Measurements from ENCODE around the gene TMEM273.

The TMEM273 gene

GRCh38 chr10:49176310-49177268 is 11.6 kb downstream of the TMEM273 start:
- no peak for DNase-seq

DNA sequence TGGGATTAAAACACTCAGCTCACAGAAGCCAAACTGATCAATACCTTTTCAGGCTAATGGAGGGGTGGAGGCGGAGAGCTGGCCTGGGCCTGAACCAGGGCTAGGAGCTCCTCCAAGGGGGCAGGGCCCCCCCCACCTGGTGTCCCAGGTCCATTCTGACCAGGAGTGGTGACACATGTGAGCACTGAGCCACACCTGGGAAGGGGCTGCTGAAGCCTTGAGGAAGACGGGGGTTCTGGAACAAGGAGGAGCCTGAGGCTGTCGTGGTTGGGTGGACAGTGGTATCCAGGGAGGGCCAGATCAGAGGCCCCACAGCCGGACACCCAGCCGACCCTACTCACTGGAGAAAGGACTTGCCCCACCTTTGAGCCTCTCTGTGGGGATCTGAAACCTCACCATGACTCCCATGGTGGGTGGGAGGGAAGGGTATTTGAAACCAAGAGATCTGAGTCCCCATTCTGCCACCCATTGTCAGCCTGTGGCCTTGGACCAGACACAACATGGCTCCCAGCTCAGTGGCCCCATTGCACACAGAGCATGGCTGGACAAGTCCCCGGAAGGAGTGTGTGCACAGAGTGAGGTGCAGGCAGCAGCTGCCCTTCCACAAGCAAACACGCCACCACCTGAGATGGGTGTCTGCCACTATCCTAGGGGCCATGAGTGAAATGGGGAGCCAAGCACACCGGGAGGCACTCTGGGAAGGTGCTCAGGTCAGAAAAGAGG is 12.4 kb downstream of the TMEM273 start:
- no peak for DNase-seq

- no peak for DNase-seq
Measured at GRCh38 chr10:49174926-49175500, 13.2 kb downstream of the TMEM273 start.

DNA sequence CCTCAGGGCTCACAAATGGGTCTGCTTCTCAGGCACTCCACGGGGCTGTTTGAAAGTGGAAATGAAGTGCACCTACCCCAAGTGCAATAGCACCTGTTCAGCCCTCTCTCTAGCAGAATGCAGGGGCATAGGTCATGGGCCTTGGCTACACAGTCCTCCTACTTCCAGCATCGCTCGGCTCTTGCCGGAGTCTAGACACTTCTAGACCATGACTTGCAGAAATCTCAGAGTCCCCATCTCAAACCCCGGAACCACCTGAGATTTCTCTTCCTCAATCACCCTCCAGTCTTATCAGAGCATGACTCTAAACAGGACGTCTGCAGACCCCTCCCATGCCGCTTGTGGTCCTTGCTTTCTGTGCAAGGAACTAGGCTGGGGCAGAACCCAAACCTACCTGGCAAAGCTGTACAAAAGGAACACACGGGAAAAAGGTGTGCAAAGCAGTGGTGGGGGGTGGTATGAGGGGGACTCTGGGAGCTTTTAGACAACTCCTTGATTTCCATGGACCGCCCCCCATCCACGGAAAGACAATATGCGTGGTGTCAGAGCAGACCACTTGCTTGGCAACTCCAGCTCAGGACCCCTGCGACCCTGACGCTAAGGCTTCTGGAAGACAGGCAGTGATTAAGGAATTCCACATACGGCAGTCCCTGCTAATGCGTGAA is 13.8 kb downstream of the TMEM273 start:
- DNase-seq: no peak

- DNase-seq: no peak
Measured at GRCh38 chr10:49173853-49174252, 14.3 kb downstream of the TMEM273 start.

- DNase-seq: no peak
Measured at GRCh38 chr10:49173201-49173772, 14.9 kb downstream of the TMEM273 start.

- DNase-seq: no peak
Measured at GRCh38 chr10:49172777-49173132, 15.4 kb downstream of the TMEM273 start.

- no peak for DNase-seq
Measured at GRCh38 chr10:49172061-49172776, 16.0 kb downstream of the TMEM273 start.

GRCh38 chr10:49171326-49172060 is 16.7 kb downstream of the TMEM273 start:
- no peak for DNase-seq

DNA sequence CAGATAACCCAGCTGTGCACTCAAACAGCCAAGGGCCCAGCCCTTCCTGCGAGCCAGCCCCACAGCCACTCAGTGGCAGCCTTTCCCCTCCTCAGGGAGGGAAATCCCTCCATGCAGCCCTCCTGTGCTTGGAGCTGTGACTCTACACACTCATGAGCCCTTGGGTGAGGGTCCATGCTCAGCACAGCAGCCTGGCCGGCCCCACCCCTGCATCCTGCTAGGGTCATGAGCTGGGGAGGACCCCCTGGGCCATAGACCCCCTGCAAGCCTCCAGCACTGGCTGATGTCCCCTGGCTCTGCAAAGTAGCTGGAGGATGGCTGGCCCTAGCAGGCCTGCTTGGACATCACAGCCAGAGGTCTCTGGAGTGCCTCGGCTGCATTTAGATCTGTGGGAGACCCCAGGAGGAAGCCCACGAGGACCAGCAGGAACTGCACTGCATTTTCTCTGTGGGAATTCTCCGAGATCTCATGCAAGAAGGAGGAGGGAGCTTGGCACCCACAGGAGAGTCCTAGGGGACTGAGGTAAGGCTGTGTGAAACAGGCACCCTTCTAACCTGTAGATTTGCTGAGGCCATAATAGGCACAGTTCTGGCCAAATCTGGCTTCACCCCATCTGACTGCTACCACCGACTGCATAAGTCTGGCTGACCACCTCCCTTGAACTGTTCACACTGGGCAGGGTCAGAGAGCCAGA is 17.4 kb downstream of the TMEM273 start:
- no peak for DNase-seq

- DNase-seq: no peak
Measured at GRCh38 chr10:49169776-49170175, 18.4 kb downstream of the TMEM273 start.

- no peak for DNase-seq
Measured at GRCh38 chr10:49168831-49169500, 19.2 kb downstream of the TMEM273 start.

DNA sequence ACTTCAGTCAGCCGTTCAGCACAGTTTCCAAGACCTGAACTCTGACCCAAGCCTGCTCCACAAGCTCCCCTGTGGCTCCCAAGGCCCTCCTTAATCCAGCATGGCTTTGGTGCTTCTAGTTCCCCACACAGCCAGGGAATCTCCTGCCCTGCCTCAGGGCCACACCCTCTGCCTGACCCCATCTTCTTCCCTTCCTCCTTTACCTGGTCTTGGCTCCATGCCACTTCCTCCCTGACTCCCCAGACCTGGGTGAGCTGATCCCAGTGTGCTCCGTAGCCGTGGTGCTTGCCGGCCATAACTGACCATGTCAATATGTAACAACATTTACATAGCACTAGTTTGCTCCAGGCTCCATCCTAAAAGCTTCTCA is 20.0 kb downstream of the TMEM273 start:
- no peak for DNase-seq

DNA sequence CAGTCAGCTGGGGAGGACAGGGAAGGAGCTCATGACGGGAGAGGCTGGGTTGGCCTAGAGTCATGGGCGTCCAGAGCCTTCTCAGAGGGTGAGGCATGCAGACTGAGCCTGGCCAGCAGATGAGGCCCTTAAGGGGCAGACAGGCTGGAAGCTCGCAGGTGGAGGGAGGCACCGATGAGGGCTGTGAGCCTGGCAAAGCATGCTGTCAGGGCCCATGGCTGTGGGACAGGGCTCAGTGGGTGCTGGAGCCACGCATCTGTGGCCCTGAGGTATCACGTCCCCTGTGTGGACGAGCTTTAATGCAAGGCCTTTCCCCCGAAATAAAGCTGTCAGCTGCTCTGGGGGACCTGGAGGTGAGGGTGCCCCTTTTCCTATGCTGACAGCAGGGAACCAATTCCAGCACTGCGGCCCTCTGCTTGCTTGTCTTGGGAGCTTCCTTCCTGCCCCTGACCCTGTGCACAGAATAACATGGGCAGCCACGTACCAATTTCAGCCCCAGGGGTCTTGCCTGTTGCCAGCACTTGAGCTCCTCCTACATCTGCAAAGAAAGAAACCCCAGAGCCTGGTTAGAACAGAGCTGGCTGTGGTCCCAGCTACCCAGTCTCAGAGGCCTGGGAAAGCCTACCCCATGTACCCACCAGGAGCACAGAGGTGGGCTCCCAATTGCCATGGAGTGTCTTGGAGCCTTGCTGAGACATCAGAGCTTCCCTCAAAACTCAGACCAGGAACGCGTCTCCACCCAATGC is 20.6 kb downstream of the TMEM273 start:
- no peak for DNase-seq

DNA sequence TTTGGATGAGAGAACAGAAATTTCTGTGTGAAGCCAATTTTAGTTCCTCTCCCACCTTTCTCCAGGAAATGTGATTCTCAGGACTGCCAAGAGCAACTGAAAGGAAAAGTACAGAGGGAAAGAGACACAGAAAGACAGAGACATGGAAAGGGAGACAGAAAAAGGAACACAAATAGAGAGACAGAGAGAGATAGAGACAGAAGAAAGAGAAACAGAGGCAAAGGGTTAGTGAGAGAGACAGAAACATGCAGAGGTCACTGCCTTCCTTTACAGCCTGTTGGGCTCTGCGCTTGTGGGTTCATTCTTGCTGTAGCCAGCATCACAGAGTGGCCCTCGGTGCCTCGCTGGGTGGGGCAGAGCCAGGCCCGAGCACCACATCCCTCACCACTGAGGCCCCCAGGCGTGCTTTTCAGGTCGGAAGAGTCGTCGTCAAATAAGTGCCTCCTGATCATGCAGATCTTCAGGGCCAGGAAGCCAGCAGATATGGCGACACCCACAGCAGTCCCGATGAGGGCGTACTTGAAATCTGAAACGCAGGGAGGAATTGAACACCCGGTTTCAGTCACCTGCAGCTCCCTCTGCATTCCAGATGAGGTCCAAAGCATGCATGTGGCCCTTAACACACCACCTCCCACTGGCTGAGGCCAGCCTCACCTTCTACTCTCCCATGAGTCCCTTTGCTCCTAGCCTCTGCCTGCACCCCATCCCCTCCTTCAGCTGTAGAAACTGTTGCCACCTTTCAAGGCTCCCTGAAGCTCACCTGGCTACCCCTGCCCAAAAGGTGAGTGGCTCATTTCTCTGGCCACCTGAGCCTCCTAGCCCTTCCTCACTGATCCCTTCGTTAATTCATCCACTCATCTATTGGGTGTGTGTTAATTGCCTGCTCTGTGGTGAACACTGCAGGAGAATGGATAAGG is 21.4 kb downstream of the TMEM273 start:
- DNase-seq: no peak

- DNase-seq: peak in 7 of 58 donors; percentile 15 to 50 (median 30)
Measured at GRCh38 chr10:49165821-49166483, 22.2 kb downstream of the TMEM273 start.
